Stimulated activated CD8-positive, alpha-beta memory T cell treated with anti-CD3 and anti-CD28 coated beads, Interleukin-15, amount 100 ng/mL, for 1 hour (primary cell): ENCODE measurements around the gene ADAMTSL2.
A peak's percentile ranks its signal among the peaks of the same experiment; 100 is the strongest.

Experiments used
- DNase-seq: peaks from one replicate; pipeline ENCODE4 v3.0.0-alpha.2; 2020; ENCODE audit warnings: low read depth

The ADAMTSL2 gene

DNA sequence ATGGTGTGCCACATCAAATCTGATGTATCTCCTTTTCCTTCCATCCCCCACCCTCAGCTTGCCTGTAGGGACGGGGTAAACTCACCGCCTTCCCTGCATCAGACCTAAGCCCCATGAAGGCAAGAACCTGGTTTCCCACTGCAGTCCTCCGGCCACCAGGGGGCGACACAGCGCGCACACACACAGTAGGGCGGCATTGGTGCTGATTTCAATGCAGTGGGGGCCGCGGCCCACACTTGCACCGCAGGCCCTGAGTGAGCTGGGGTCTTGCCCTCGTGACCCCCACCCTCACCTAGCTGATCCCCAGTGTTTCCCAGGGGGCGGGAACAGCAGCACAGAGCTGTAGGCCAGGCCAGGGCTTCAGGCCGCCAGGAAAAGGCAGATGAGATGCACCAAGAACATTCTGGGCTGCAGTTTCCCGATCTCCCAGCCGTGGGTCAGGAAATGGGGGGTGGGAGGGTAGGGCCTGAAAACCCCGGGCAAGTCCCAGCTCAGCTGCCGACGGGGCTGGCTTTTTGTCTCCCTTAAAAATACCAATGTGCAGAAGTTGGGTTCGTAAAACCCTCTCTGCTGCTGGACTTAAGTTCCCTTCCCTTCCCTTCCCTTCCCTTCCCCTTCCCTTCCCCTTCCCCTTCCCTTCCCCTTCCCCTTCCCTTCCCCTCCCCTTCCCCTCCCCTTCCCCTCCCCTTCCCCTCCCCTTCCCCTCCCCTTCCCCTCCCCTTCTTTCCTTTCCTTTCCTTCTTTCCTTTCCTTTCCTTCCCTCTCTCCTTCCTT lies 55.1 kb downstream of the ADAMTSL2 start:
- DNase-seq, result peak; percentile 14

GRCh38 chr9:133590231-133590855 lies 55.8 kb downstream of the ADAMTSL2 start:
- no peak for DNase-seq

- DNase-seq, result no peak
Measured at GRCh38 chr9:133591116-133591910, 56.8 kb downstream of the ADAMTSL2 start.

DNA sequence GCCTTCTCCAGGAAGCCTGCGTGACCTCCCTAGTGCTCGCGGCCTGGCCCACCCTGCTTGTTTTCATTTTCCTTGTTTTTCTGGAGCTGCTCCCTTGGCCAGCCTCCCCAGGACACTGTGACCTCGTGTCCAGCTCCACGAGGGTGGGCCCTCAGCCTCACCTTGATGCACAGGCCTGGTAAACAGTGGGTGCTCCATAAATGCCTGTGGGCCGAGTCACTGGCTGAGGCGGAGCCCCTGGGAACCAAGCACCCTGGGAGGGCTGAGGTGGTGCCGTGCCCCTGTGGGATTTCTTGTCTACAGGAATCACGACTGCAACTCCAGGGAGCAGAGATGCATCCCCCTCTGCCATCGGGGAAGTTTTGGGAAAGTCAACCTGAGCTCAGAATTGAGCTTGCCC lies 57.5 kb downstream of the ADAMTSL2 start:
- DNase-seq, result no peak

GRCh38 chr9:133592731-133593409 lies 58.4 kb downstream of the ADAMTSL2 start:
- no peak for DNase-seq

DNA sequence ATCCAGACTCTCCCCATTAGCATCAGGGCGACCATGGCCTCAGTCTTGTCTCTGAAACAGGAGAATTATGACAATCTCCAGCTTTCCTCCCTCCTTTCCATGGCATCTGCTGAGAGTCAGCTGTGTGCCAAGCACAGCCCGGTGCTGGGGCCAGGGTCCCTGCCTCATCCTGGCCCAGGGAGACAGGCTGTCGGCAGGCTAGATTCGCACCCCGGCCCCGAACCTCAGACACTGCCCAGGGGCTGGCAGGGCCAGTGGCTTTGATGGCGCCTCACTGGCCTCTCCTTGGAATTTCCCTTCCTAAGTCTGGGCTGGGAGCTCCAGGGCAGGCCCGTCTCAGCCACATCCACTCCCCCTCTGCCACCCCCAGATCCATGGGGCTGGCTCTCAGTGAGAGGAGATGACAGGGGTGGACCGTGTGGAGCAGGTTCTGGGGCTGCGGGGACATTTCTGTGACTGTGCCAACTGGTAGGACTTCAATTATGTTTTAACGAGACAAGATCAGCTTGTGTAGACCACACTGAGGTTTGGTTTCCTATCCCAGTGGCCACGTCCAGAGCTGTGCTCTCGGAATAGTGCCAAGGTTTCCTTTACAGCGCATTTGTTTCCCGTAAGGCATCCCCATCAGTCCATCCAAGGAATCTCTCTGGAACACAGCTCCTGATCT lies 59.2 kb downstream of the ADAMTSL2 start:
- no peak for DNase-seq

- DNase-seq, result no peak
Measured at GRCh38 chr9:133594310-133594709, 59.8 kb downstream of the ADAMTSL2 start.

DNA sequence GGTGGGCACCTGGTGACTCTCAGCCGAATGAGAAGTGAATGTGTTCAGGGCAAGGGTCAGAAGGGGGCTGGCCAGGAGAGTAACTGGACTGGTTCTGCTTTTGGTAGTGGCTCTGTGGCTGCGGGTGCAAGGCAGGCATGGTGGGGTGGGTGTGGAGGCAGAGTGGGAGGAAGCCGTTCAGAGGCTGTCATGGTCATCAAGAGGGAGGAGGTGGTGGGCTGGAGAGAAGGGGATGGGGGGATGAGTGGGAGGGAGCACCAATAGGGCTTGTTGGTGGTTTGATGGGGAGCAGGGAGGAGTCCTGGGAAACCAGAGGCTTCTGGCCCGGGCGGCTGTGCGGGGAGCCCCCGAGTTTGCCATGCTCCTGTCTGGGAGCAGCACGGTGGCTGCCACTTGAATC lies 61.4 kb downstream of the ADAMTSL2 start:
- no peak for DNase-seq

DNA sequence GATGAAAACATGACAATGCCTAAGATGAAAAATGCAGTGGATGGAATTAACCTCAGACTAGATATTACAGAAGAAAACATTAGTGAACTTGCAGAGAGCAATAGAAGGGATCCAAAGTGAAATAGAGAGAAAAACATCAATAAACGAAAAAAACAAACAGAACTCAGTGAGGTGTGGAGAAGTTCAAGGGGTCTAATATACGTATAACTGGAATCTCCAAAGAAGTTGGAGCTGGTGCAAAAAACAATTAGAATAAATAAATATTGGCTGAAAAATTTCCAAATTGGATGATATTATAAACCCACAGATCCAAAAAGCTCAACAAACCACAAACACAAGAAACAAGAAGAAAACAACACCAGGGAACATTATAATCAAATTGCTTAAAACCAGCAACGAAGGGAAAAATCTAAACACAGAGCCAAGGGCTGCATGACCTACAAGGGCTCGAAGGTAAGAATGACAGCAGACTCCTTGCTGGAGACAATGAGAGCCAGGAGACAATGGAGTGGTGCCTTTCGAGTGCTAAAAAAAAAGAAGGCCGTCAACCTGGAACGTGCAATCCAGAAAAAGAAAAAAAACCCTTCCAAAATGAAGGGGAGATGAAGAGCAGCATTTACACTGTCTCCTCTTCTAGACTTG lies 62.9 kb downstream of the ADAMTSL2 start:
- DNase-seq, result no peak

DNA sequence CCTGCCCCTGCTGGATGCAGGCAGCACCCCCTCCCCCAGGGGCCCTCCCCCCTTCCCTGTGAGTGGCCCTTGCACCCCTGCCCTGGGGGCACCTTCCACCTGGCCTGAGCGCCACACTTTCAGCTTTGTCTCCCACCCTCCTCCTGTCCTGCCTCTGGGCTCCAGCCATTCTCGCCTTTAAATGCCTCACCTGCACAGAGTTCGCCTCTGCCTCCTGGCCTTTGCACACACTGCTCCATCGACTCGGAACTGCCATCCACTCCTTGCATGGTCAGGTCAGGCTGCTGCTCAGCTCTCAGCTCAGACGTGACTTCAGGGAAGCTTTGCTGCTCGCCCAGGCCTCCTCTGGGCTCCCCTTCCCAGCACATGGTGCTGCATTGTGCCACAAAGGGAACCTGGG lies 64.5 kb downstream of the ADAMTSL2 start:
- no peak for DNase-seq

- no peak for DNase-seq
Measured at GRCh38 chr9:133599470-133600173, 65.1 kb downstream of the ADAMTSL2 start.

- no peak for DNase-seq
Measured at GRCh38 chr9:133600739-133601138, 66.2 kb downstream of the ADAMTSL2 start.

DNA sequence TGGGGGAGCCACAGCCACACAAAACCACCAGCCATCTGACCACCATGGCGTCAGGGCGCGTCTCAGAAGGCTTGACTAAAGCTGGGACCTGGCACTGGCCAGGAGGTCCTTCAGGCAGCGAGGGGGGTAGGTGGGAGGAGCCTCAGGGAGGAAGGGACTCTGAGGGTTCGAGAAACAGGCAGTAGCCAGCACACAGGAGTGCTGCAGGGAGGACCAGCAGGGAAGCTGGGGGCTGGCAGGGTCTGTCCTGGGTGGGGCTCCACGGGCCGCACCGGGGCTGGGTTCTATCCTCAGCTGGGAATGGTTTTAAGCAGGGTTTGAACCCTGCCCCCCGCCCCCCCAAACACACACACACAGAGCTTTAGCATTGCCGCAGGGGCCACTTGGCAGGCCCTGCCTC lies 67.2 kb downstream of the ADAMTSL2 start:
- DNase-seq, result no peak

- DNase-seq, result no peak
Measured at GRCh38 chr9:133602277-133602676, 67.8 kb downstream of the ADAMTSL2 start.

- no peak for DNase-seq
Measured at GRCh38 chr9:133603135-133603927, 68.8 kb downstream of the ADAMTSL2 start.

DNA sequence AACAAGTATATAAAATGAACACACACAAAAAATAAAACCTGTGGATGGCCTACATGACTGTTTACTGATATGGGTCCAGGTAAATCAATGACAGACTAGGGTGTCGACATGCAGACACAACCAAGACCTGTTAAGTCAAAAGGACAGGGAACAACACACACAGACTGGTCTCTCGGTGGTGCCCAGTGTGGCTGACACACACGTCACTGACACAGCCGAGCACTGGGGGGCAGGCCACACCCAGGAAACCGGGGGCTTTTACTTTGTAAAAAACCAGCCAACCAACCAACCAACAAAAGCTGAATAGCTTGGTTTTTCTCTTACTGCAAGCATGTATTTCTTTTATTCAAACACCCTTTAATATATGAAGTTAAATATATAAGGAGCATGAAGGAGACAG lies 69.7 kb downstream of the ADAMTSL2 start:
- DNase-seq, result peak; percentile 14

GRCh38 chr9:133604856-133605255 lies 70.4 kb downstream of the ADAMTSL2 start:
- no peak for DNase-seq

DNA sequence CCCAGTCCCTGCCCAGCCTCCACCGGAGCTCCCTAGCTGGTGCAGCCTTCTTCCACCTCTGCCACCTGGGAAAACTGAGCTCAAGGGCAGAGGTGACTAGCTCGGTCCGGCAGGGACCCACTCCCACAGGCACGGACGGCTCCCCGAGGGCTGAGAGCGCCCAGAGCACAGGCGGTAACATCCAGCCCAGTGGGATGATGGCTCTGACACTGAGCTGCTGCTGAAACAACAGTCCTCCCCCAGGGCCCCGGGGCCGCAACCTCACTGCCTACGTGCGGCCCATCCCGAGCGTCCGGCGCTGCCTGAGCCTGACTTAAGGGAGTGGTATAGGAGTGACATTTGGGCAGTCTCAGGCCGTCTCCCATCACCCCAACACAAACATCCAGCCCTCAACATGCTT lies 70.9 kb downstream of the ADAMTSL2 start:
- DNase-seq, result no peak

DNA sequence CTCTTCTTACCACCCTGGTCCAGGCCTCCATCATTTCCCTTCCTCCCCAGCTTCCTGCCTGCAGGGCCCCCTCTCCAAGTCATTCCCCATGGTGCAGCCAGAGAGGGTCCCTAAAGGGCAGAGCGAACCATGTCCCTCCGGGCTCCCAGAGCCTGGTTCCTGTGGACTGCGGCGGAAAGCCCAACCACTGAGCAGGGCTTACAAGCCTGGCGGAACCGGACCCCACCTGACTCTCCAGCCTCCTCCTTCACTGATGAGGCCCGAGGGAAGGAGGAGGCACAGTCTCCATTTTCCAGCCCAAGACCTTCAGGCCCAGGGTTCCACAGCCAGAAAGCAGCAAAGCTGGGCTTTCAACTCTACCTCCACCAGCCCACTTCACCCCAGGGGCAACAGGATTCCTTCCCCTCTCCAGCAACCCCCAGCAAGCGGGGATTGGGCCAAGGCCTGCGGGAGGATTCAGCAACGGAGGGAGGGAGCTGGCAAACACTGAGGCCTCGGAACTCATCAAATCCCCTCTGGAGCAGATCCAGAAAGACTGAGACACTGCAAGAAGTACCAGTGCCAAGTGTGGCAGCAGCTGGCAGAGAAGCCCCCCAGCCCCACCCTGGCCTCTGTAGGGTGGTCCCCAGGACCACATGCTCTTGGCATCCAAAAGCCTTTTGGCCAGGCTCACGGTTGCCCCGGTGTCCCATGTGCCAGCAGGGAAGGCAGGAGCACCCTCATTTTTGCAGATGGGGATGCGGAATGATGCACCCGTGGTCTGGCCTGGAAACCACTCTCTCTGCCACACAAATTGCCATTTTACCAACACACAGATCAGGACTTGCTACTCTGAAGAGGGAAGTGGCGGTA lies 71.6 kb downstream of the ADAMTSL2 start:
- no peak for DNase-seq
